Skin epidermis (tissue), 12 donors: ENCODE data around the gene COL8A2.

Source experiments
- H3K27ac ChIP-seq, 21 experiments: fragments of 200-600 bp; sonication (generic) in 11 of 21; one replicate each; pipeline ENCODE4 v1.5.0; 2020; ENCODE audit warnings: mild to moderate bottlenecking in 3 of 21, inconsistent platforms in 2 of 21, moderate library complexity in 2 of 21
- H3K4me3 ChIP-seq, 7 experiments: fragments of 200-600 bp; sonication (generic) in 2 of 7; one replicate each; pipeline ENCODE4 v1.5.0; 2020; ENCODE audit warnings: inconsistent platforms in 2 of 7, mild to moderate bottlenecking in 2 of 7, moderate library complexity in 1 of 7

COL8A2 gene

DNA sequence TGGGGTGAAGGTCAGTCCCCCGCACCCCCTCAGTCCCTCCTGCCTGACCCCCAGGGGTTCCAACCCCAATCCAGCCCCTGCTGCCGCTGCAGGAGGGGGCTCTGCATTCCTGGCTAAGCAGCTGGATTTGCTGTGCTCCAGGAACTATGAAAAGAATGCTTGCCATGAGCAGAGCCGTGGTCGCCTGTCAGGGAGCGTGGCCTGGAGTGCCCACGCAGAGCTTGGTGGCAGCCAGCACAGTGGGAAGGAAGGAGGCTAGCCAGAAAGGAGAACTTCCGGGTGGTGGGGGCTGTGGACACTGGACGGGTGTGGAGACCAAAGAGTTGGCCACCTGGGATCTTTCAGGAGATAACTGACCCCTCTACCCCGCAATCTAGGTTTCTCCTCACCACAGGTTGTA, 5.6 kb downstream of the COL8A2 start:
- Histone ChIP-seq H3K27ac (peak overlapping the region in 2 of 21 experiments; percentile 7 to 35), H3K4me3 (no peak overlapping the region)

DNA sequence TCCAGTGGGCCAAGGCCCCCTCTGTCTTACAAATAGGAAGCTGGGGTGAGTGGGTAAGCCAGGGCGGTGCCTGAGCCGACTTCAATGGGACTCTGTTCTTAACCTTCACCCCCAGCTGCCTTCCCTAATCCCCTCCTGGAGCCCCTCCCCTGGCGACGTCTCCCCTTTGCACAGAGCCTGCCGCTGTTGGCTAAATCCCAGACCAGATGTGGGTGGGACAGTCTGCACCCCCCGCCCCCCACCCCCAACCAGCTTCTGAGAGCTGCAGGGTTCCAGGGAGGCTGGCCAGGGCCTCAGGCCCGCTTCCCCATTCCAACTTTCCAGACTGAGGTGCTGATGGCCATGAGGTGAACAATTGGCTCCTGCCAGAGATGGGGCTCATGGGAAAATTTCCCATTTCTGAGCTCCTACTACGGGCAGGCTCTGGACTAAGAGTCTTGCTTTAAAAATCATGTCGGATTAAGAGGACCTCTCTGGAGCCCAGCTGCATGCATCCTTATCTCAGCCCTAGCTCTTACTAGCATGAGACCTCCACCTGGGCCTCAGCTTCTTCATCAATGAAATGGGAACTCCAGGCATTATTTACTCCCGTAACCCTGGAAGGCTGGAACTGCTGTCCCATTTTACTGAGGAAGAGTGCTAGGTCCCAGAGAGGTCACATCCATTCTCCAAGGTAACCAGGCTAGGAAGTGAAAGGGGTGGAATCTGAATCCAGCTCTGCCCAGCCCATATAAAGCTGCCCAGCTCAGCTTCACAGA, 6.4 kb downstream of the COL8A2 start:
- peak overlapping the region in 1 of 21 experiments; percentile 7 for H3K27ac ChIP-seq
- H3K4me3 ChIP-seq = no peak overlapping the region

DNA sequence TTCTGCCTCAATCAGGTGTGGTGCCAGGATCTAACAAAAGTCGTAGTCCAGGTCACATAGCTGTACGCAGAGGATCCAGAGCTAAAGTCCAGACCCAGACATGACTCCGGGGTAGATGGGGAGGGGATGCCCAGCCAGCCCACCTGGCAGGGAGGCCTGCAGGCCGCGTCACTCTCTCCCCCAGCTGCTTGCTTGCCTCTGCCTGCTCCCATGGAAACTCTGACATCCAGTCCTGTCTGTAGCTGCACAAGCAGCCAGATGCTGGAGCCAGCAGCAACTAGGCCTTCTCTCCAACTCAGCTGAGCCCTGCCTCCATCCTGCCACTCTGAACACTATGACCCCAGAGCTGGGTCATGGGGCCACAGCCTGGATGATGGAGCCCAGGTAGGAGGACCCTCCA, 8.1 kb downstream of the COL8A2 start:
- no peak overlapping the region for H3K4me3 ChIP-seq
- peak overlapping the region in 1 of 21 experiments; percentile 23 for H3K27ac ChIP-seq

DNA sequence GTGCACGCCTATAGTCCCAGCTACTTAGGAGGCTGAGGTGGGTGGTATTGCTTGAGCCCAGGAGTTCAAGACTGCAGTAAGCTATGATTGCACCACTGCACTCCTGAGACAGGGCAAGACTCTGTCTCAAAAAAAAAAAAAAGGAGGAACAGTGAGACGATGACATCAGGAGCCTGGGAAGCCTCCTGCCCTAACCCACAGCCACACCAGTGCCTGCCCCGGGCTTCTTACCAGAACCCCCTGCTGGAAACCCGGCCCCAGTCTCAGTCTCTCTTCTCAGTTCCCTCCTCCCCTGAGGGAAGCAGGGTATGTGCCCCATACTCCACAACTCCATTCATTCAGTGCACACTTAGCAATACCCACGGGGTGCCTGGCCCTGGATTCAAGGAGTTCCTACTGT, 9.1 kb downstream of the COL8A2 start:
- Histone ChIP-seq H3K4me3 (no peak overlapping the region), H3K27ac (peak overlapping the region in 5 of 21 experiments; percentile 9 to 62 (median 24))

DNA sequence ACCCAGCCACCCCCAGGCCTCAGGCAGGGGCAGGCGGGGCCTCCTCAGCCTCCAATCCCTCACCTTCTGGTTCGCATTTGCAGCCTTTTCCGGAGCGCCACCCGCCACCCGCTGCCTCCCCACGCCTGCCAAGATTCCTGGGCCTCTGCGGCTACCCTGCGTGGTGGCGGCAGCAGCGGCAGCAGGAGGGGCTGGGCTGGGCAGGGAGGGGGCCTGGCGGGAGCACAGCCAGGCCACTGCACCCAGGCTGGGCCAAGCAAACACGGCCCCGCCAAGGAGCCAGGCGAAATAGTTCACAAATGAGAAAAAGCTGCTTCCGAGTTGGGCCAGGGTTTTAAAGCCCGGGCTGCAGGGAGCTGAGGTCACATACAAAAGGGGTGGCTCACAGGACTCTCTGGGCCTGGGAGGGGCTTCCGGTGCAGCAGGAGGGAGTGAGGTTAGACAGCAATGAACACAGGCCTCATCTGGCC, 9.8 kb downstream of the COL8A2 start:
- Histone ChIP-seq H3K4me3 (no peak overlapping the region), H3K27ac (peak overlapping the region in 8 of 21 experiments; percentile 17 to 62 (median 38))

DNA sequence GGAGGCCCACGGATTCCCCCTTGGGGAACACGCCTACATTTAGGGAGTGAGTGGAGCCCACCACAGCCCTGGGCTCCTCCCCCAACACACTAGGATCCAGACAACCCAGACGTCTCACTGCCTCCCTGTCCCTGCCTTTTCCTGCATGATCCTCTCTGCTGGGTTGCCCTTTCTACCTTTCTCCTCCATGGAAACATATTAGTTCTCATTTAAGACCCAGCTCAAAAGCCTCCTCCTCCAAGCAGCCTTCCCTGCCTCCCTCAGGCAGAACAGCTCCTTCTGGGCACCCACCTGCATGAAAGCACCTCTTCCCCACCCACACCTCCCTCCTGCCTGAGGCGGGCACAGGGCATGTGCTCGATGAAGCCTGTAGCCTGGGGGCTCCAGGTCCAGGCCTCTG, 10.7 kb downstream of the COL8A2 start:
- peak overlapping the region in 2 of 21 experiments; percentile 48 to 53 for H3K27ac ChIP-seq
- H3K4me3 ChIP-seq = no peak overlapping the region

DNA sequence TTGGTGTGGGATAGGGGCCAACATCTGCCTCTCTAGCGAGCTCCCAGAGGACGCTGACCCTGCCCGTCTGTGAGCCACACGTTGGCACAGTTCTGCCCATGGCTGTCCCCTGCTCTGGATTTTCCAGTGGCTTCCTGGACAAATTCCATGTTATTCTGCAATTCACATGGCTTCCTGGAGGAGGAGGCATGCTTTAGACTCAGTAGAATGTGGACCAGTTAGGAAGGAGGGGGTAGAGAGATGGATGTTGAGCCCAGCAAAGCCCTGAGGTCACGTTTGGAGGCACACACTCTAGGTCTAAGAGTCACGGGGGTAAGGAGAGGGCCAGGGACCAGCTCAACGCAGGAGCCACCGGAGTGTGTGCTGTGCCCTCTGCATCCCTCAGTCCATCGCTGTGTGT, 12.2 kb downstream of the COL8A2 start:
- no peak overlapping the region for H3K27ac ChIP-seq
- H3K4me3 ChIP-seq = no peak overlapping the region

DNA sequence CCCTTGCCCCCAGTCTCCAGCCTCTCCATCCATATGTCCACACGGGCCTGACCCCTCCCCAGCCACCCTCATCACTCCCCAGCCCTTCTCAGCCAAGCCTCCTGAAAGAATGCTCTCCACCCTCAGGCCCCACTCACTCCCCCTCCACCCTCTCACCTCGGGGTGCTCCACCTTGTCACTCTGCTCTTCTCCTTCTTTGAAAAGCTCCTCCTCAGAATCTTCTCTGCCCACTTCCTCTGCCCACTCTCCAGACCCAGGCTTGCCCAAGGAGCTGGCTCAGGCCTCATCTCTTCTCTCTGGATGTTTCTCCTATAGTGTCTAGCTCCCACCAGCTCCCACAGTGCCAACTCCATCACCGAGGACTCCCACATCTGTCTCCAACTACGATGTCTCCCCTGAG, 13.9 kb downstream of the COL8A2 start:
- Histone ChIP-seq H3K27ac (no peak overlapping the region), H3K4me3 (no peak overlapping the region)

DNA sequence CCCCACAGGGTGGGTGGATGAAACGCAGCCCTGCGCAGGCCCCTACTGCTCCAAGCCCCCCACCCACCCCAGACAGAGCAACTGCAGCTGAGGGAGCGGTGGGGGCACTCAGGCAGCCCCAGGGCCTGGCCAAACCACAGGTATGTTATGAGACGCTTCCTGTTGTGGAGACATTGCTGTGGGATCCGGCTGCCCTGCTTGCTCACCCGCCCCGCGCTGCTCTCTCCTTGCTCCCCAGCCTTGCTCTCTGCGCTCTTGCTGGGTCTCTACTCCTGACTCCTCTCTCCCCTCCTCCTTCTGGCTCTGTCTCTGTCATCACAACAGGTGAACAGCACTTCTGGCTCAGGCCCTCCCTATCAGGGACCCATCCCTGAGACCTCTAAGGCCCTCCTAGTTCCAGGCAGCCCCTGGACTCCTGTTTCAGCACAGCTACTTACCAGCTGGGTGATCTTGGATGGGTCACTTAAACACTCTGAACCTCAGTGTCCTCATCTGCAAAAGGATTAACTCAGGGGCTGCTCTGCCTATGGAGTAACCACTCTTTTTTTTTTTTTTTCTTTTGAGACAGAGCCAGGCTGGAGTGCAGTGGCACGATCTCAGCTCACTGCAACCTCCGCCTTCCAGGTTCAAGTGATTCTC, 15.9 kb downstream of the COL8A2 start:
- Histone ChIP-seq H3K4me3 (no peak overlapping the region), H3K27ac (peak overlapping the region in 12 of 21 experiments; percentile 8 to 69 (median 31))

DNA sequence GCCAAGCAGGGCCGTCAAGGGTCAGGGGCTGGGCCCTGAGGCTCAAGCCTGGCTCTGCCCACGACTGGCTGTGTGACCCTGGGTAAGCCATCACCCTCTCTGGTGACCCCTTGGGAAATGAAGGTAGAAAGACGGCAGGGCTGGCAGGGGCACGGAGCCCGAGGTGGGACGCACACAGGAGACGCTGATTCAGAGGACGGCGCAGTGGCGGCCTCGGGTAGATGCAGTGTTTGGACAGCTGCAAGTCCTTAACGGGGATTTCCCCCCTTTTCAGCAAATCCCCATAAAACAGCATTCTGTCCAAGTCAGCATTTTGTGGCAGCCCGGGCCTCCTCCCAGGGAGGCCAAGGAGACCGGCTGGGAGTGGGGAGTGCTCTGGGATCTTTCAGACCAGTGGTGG, 16.7 kb downstream of the COL8A2 start:
- Histone ChIP-seq H3K27ac (peak overlapping the region in 8 of 21 experiments; percentile 9 to 69 (median 32)), H3K4me3 (no peak overlapping the region)

DNA sequence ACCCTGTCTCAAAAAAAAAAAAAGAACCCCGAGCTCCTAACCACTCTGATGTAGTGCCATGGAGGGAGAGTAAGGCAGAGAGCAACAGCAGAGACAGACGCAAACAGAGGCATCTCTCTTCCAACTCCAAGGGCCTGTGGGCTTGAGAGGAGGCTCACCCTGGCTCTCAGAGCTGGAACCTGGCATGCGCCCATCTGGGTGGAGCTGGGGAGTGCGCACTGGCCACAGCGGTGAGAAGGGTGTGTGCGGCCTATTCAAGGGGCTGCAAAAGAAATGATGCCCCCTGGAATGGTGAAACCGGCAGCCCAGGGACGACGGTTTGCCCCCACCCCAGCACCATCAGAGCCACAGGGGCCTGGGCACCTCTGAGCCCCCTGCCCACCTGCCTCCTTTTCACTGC, 17.6 kb downstream of the COL8A2 start:
- H3K27ac ChIP-seq = no peak overlapping the region
- H3K4me3 ChIP-seq = no peak overlapping the region

DNA sequence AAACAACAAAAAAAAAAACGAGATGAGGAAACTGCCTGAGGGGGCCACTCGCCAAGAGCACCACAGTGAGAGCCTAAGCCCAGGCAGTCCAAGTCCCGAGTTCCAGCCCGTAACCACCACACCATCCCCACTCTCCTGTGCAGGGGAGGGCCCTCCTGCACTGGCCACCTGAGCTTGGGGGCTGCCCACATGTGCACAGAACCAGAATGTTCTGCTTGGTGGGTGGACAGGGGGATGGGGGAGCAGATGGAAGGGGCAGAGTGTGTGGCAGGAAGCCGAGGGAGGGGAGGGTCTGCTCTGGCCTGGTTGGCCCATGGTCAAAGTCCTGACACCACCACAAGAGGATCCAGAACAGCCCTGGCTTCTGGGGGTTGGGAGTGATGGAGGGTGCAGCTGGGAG, 18.8 kb downstream of the COL8A2 start:
- H3K4me3 ChIP-seq = no peak overlapping the region
- H3K27ac ChIP-seq = no peak overlapping the region

DNA sequence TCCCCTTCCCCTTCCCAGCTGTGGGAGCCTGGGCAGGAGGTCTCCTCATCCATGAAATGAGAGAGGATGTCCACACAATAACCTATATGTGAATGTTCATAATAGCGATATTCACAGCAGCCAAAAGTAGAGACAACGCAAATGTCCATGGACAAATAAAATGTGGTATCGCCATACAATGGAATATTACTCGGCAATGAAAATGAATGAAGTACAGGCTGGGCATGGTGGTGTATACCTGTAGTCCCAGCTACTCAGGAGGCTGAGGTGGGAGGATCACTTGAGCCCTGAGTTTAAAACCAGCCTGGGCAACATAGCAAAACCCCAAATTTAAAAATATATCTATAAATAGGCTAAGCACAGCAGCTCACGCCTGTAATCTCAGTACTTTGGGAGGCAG, 23.5 kb downstream of the COL8A2 start:
- Histone ChIP-seq H3K27ac (no peak overlapping the region), H3K4me3 (no peak overlapping the region)

DNA sequence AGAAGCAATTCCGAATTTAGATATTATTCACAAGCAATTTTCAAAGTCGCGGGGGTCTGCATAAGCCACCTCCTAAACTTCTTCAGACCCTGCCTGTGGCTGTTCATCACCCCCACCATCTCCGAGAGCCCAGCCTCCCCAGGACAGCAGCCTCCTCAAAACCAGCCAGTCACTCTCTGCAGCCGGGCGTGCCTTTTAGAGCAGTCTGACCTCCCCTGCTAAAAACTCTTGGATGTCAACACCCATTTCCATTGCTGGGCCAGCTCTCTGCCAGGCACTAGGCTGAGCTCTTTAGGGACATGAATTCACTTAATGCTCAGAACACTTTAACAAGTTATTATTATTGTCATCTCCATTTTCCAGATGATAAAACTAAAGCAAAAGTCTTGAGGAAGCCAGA, 24.6 kb downstream of the COL8A2 start:
- Histone ChIP-seq H3K4me3 (no peak overlapping the region), H3K27ac (no peak overlapping the region)

DNA sequence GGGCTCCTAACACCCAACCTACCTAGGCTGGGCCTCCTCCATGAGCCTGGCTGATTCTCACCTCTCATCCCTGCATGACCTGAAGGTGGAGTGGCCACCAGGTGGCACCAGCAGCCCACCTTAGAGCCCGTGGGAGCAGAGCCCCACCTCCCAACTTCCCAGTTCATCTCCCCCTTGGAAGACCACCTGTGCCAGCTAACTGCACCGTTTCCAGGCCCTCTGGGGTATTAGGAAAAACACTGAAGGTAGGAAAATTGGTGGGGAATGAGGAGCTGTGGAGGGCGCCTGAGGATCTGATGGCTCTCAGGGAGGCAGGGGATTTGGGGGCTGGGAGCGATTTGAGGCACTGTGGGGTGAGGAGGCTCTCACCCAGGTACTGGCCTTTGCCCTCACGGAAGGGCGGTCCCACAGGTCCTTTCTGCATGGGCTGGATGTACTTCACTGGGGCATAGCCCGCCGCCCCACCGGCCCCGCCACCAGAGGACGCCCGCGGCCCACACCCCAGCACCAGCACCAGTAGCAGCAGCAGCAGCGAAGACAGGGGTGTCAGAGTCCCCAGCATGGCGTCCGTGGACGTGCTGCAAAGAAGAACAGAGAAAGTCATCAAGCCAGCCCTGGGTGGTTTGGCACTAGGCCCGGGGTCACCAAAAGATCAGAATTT, 25.2 kb downstream of the COL8A2 start:
- no peak overlapping the region for H3K4me3 ChIP-seq

DNA sequence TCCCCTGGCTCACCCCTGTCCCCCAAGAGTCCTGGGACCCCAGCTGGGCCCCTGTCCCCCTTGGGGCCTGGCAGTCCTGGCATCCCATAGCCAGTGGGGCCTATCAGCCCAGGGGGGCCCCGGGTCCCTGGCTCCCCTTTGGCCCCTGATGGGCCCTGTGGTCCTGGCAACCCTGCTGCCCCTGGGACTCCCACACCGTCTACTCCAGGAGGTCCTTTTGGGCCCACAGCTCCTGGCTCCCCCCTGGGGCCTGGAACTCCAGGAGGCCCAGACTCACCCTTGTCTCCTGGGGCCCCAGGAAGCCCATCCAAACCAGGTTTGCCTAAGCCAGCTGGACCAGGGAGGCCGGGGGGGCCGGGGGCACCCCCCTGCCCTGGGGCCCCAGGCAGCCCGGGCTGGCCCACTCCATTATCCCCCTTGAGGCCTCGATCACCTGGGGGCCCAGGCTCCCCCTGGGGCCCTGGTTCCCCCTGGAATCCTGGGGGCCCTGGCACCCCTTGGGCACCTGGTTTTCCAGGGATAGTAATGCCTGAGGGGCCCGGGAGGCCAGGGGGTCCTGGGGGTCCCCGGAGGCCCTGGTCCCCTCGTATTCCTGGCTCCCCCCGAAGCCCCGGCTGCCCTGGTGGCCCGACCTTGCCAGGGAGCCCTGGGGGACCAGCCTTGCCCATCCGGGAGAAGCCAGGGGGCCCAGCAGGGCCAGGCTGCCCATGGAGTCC, 26.2 kb downstream of the COL8A2 start:
- H3K4me3 ChIP-seq = no peak overlapping the region
- H3K27ac ChIP-seq = peak overlapping the region in 11 of 21 experiments; percentile 1 to 74 (median 22)

More for the DNA sequence above, 25.2 kb downstream of the COL8A2 start:
- peak overlapping the region in 1 of 21 experiments; percentile 74 for H3K27ac ChIP-seq

DNA sequence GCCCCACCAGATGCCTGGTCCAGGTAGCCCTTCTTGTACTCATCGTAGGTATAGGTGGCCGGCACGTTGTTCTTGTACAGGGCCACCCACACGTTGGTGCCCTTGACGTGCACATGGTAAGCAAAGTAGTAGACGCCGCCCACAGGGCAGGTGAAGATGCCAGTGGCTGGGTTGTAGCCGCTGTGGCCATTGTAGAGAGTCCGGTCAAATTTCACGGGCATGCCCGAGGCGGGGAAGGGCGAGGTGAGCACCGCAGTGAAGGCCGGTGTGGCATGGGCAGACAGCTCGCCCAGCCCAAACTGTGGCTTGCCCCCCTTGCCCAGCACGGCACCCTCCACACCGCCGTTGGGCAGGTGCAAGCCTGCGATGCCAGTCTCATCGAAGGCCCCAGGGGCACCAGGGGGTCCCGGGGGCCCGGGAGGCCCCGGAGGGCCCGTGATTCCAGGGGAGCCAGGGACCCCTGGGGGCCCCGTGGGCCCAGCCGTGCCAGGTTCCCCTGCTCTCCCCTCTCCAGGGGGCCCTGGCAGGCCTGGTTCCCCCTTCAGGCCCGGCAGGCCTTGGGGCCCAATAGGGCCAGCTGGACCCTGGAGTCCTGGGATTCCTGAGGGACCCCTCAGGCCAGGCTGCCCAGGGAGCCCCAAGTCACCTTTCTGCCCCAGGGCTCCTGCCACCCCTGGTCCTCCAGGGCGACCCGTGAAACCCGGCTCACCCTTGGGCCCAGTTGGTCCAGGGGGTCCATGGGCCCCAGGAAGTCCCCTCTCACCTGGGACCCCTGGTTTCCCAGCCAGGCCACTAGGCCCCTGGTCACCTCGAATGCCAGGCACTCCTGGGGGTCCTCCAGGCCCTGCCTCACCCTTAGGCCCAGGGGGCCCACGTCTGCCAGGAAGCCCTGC, 27.1 kb downstream of the COL8A2 start:
- Histone ChIP-seq H3K27ac (peak overlapping the region in 11 of 21 experiments; percentile 1 to 74 (median 22)), H3K4me3 (no peak overlapping the region)

DNA sequence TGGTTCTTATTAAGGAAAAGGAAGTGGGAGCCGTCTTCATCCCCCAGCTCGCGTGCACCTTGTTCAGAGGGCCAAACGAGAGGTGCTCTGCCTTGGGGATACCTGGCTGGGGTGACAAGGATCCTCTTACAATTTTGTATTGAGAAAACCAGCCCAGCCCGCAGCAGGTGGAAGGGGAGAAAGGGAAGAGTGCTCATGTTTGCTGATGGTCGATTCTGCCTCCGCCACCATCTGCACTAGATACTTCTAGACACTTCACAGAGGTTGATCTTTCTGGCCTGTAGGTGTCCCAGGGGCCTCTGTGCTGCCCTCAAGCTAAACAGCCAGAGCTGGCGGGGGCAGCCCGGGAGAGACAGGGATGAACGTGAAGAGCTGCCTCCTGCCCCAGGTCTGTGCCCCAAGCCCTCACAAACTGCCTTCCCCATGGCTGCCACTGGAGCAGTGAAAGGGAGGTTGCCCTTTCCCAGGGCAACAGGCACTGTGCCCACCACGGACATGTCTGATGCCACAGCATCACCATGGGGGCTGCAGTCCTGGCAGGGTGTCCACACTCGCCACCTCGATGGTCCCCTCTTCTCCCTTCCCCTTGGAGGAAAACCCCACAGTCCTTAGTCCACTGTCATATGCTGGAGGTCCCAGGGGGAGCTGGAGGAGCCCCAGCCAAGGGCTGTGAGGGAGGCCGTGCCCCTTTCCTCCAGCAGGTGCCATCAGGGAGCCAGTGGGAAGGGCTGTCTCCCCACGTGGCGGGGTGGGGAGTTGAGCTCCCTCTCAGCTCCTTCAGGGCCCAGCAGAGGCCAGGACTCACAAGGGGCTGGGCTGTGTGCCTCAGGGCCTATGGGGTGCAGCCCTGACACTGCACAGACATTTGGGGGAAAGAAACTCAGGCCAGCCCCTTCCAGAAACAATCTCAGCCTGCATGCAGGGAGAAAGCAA, 28.3 kb downstream of the COL8A2 start:
- Histone ChIP-seq H3K27ac (peak overlapping the region in 9 of 21 experiments; percentile 8 to 58 (median 29)), H3K4me3 (no peak overlapping the region)
